ENCODE data around the gene ZFP62.
A peak's percentile ranks its signal among the peaks of the same experiment; 100 is the strongest.

ZFP62 gene

GRCh38 chr5:180853848-180854176 lies 7.3 kb downstream of the ZFP62 start:
- H3K4me1 ChIP-seq: peaks cover 0 to 14% (median 0%) of the 10 kb centered on the region in 10 experiments; a peak in 4 of 20 replicates
- H3K27me3 ChIP-seq: no peaks in the 10 kb centered on the region; a peak in 1 of 22 replicates
- no peak for TF ChIP-seq Cebpa-rat (IDR thresholded peaks at IDR 0.05)
- H3K4me3 ChIP-seq: no peak overlapping the region
- no peak overlapping the region for H3K9ac ChIP-seq
- peaks cover 51 to 85% (median 65%) of the 10 kb centered on the region in 11 experiments for H3K36me3 ChIP-seq
- H3K9me3 ChIP-seq (replicated peaks in 1 of 11): peaks cover 37 to 42% (median 38%) of the 10 kb centered on the region in 11 experiments
- H3K4me2 ChIP-seq: no peak overlapping the region
- no peak overlapping the region for H3K27ac ChIP-seq
- no peaks in the 10 kb centered on the region for H4K20me1 ChIP-seq

GRCh38 chr5:180853121-180853847 lies 7.8 kb downstream of the ZFP62 start:
- Histone ChIP-seq H3K36me3 (peaks cover 56 to 89% (median 65%) of the 10 kb centered on the region in 11 experiments), H3K4me3 (no peak overlapping the region), H3K27me3 (no peaks in the 10 kb centered on the region; a peak in 1 of 22 replicates), H3K9ac (no peak overlapping the region), H4K20me1 (no peaks in the 10 kb centered on the region), H3K9me3 (replicated peaks in 1 of 11) (peaks cover 42 to 47% (median 43%) of the 10 kb centered on the region in 11 experiments), H3K27ac (no peak overlapping the region), H3K4me1 (peaks cover 0 to 14% (median 0%) of the 10 kb centered on the region in 10 experiments; a peak in 2 of 20 replicates), H3K4me2 (no peak overlapping the region)
- no peak for TF ChIP-seq Cebpa-rat (IDR thresholded peaks at IDR 0.05)

GRCh38 chr5:180852495-180852894 lies 8.6 kb downstream of the ZFP62 start:
- no peak overlapping the region for H3K27ac ChIP-seq
- H3K4me3 ChIP-seq: no peak overlapping the region
- peaks cover 43 to 51% (median 49%) of the 10 kb centered on the region in 11 experiments for H3K9me3 ChIP-seq (replicated peaks in 1 of 11)
- no peaks in the 10 kb centered on the region for H4K20me1 ChIP-seq
- H3K4me2 ChIP-seq: no peak overlapping the region
- no peak overlapping the region for H3K9ac ChIP-seq
- TF ChIP-seq Cebpa-rat (IDR thresholded peaks at IDR 0.05): no peak
- peaks cover 64 to 96% (median 72%) of the 10 kb centered on the region in 11 experiments for H3K36me3 ChIP-seq
- H3K4me1 ChIP-seq: peaks cover 0 to 14% (median 0%) of the 10 kb centered on the region in 10 experiments; a peak in 2 of 20 replicates
- no peaks in the 10 kb centered on the region; a peak in 1 of 22 replicates for H3K27me3 ChIP-seq

- H3K36me3 ChIP-seq: peaks cover 53 to 87% (median 75%) of the 10 kb centered on the region in 11 experiments
- TF ChIP-seq Cebpa-rat (IDR thresholded peaks at IDR 0.05): no peak
- no peak overlapping the region for H3K4me2 ChIP-seq
- peak overlapping the region; percentile 7 to 56 (median 34); a peak in 15 of 20 replicates for H3K4me3 ChIP-seq
- no peaks in the 10 kb centered on the region; a peak in 1 of 22 replicates for H3K27me3 ChIP-seq
- H3K9ac ChIP-seq: no peak overlapping the region
- no peak overlapping the region for H3K27ac ChIP-seq
- H4K20me1 ChIP-seq: no peaks in the 10 kb centered on the region
- peaks cover 0 to 14% (median 0%) of the 10 kb centered on the region in 10 experiments; a peak in 2 of 20 replicates for H3K4me1 ChIP-seq
- H3K9me3 ChIP-seq (replicated peaks in 1 of 11): peaks cover 43 to 69% (median 49%) of the 10 kb centered on the region in 11 experiments
Observed at GRCh38 chr5:180850434-180851078, 10.5 kb downstream of the ZFP62 start.

GRCh38 chr5:180849827-180850226 lies 11.2 kb downstream of the ZFP62 start:
- H3K9ac ChIP-seq: no peak overlapping the region
- H3K9me3 ChIP-seq (replicated peaks in 1 of 11): peaks cover 43 to 69% (median 49%) of the 10 kb centered on the region in 11 experiments
- peaks cover 0 to 14% (median 0%) of the 10 kb centered on the region in 10 experiments; a peak in 2 of 20 replicates for H3K4me1 ChIP-seq
- no peak for TF ChIP-seq Cebpa-rat (IDR thresholded peaks at IDR 0.05)
- H3K4me3 ChIP-seq: peak overlapping the region in 9 of 10 experiments; percentile 12 to 56 (median 35); a peak in 9 of 20 replicates
- no peaks in the 10 kb centered on the region for H4K20me1 ChIP-seq
- no peak overlapping the region for H3K27ac ChIP-seq
- no peak overlapping the region for H3K4me2 ChIP-seq
- peaks cover 53 to 83% (median 69%) of the 10 kb centered on the region in 11 experiments for H3K36me3 ChIP-seq
- H3K27me3 ChIP-seq: no peaks in the 10 kb centered on the region; a peak in 1 of 22 replicates

GRCh38 chr5:180848878-180849277 lies 12.2 kb downstream of the ZFP62 start:
- 0 out of 20 replicates have a peak overlapping the region, but pooled peaks of 1 of the 10 experiments have one; percentile 22 for H3K4me3 ChIP-seq
- no peaks in the 10 kb centered on the region; a peak in 1 of 22 replicates for H3K27me3 ChIP-seq
- peaks cover 0 to 14% (median 0%) of the 10 kb centered on the region in 10 experiments; a peak in 2 of 20 replicates for H3K4me1 ChIP-seq
- H3K9ac ChIP-seq: no peak overlapping the region
- H3K9me3 ChIP-seq (replicated peaks in 1 of 11): peaks cover 43 to 69% (median 49%) of the 10 kb centered on the region in 11 experiments
- H3K4me2 ChIP-seq: no peak overlapping the region
- H3K27ac ChIP-seq: no peak overlapping the region
- H3K36me3 ChIP-seq: peaks cover 48 to 79% (median 64%) of the 10 kb centered on the region in 11 experiments
- TF ChIP-seq Cebpa-rat (IDR thresholded peaks at IDR 0.05): no peak
- H4K20me1 ChIP-seq: no peaks in the 10 kb centered on the region

- no peaks in the 10 kb centered on the region for H4K20me1 ChIP-seq
- H3K4me2 ChIP-seq: no peak overlapping the region
- H3K4me1 ChIP-seq: peaks cover 0 to 8% (median 0%) of the 10 kb centered on the region in 10 experiments; a peak in 2 of 20 replicates
- H3K9ac ChIP-seq: no peak overlapping the region
- no peak overlapping the region for H3K27ac ChIP-seq
- peaks cover 48 to 79% (median 63%) of the 10 kb centered on the region in 11 experiments for H3K36me3 ChIP-seq
- H3K4me3 ChIP-seq: 0 out of 20 replicates have a peak overlapping the region, but pooled peaks of 1 of the 10 experiments have one; percentile 22
- no peaks in the 10 kb centered on the region; a peak in 1 of 22 replicates for H3K27me3 ChIP-seq
- peak in 2 of 11 experiments; percentile 53 to 63; a peak in 5 of 22 replicates for TF ChIP-seq Cebpa-rat (IDR thresholded peaks at IDR 0.05)
- peaks cover 43 to 69% (median 49%) of the 10 kb centered on the region in 11 experiments for H3K9me3 ChIP-seq (replicated peaks in 1 of 11)
Observed at GRCh38 chr5:180848265-180848664, 12.8 kb downstream of the ZFP62 start.

GRCh38 chr5:180847026-180847425 lies 14.1 kb downstream of the ZFP62 start:
- TF ChIP-seq Cebpa-rat (IDR thresholded peaks at IDR 0.05): no peak

GRCh38 chr5:180844858-180845257 lies 16.2 kb downstream of the ZFP62 start:
- no peak overlapping the region for H3K27ac ChIP-seq
- H3K9ac ChIP-seq: no peak overlapping the region
- H3K4me1 ChIP-seq: no peaks in the 10 kb centered on the region
- H3K36me3 ChIP-seq: peaks cover 22 to 46% (median 29%) of the 10 kb centered on the region in 11 experiments
- no peaks in the 10 kb centered on the region for H4K20me1 ChIP-seq
- H3K4me3 ChIP-seq: no peak overlapping the region
- H3K27me3 ChIP-seq: no peaks in the 10 kb centered on the region
- peaks cover 26 to 51% (median 33%) of the 10 kb centered on the region in 11 experiments for H3K9me3 ChIP-seq (replicated peaks in 1 of 11)
- no peak overlapping the region for H3K4me2 ChIP-seq
- no peak for TF ChIP-seq Cebpa-rat (IDR thresholded peaks at IDR 0.05)

More at GRCh38 chr5:180847026-180847425, 14.1 kb downstream of the ZFP62 start:
- Histone ChIP-seq H3K27ac (no peak overlapping the region), H3K9ac (no peak overlapping the region), H3K4me1 (no peaks in the 10 kb centered on the region), H3K27me3 (no peaks in the 10 kb centered on the region; a peak in 1 of 22 replicates), H3K36me3 (peaks cover 44 to 68% (median 51%) of the 10 kb centered on the region in 11 experiments), H4K20me1 (no peaks in the 10 kb centered on the region), H3K4me2 (no peak overlapping the region), H3K9me3 (replicated peaks in 1 of 11) (peaks cover 42 to 68% (median 49%) of the 10 kb centered on the region in 11 experiments), H3K4me3 (no peak overlapping the region)
